Activated CD8-positive, alpha-beta memory T cell treated with anti-CD3 and anti-CD28 coated beads for 24 hours (primary cell): ENCODE measurements around the gene FYN.

Experiments used
- DNase-seq: peaks from one replicate; pipeline ENCODE4 v3.0.0-alpha.2; 2020

Gene FYN

DNA sequence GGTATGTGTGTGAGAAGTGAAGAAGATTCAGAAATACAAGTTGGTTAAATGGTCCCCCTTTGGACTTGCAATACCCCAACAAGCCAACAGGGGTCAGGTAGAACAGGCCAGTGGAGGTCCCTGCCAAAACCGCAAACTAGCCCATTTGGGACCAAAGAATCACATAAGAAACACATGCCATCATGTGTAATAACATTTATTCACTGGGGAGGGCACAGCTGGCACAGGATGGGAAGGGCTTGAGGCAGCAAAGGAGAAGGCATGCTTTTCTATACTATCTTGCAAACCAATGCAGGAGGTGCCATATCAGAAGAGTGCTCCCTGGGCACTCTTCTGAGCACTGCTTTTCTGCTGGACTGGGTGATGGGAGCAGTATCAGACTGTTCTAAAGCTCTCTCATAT is 151.5 kb downstream of the FYN start:
- peak; percentile 73 for DNase-seq

DNA sequence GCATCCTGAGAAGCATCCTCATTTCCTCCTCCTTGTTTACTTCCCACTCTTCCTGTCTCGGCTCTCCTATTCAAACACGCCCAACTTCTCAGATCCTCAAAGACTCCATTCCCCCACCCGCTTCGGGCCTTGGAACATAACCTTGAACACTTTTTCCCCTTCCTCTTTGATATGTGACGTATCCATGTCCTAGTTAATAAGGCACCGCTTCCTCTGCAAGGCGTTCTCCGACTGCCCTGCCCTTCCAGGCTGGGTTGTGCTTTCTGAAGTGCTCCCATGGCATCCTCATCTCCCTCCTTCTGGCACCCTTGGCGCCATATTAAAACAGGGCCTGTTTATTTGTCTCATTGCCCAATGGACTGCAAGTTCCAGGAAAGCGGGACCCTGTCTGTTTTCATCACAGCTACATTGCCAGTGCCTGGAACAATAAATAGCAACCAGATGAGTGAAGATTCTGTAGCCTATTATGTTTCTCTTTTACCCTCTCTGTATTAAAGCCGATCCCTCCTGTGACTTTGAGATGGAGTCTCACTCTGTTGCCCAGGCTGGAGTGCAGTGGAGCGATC is 152.2 kb downstream of the FYN start:
- DNase-seq = peak; percentile 47

DNA sequence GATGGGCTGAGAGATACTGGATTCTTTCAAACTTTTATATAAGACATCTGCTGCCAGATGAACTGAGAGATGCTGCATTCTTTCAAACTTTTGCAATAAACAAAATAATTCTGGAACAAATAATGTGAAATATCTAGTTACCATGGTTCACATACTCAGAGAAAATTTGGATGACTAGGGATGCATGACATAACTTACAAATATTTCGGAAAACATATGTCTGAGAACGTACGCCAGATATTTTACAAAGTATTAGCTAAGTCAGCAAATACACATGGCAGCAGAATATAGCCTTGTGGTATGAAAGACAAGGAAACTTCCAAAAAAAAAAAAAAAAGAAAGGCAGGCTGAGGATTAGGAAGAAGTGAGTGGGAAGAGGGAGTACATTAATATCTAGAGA is 154.3 kb downstream of the FYN start:
- DNase-seq = no peak

DNA sequence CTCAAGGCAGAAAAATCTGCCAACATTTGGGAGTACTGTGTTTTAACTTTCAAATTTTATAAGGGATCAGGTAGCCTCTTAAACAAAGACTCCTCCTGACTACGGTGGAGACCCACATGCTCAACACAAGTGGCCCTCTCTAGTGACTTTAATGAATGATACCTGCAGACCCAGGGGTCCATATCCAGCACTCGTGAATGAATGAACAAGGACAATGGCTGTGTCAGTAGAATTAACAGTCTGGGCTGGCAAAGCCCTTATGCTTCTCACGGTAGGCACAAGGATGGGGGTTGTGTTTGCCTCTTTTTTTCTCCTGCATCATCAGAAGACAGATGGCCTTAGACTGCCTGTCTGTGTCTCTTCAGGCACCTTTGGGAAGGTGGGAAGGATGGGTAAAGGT is 154.9 kb downstream of the FYN start:
- DNase-seq = no peak

DNA sequence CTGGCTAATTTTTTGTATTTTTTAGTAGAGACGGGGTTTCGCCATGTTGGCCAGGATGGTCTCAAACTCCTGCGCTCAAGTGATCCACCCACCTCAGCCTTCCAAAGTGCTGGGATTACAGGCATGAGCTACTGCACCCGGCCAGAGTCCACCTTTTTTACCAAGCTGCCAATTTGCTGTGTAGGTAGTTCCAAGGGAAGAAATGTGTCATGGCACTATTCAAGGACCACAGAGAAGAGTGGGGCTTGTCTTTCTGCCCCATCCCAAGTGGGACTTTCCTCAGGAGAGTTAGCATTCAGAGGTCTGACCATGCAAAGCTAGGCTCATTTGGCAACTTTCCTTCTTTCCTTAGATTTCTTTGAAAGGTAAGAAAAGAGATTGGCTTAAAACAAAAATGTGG is 155.6 kb downstream of the FYN start:
- DNase-seq = no peak

DNA sequence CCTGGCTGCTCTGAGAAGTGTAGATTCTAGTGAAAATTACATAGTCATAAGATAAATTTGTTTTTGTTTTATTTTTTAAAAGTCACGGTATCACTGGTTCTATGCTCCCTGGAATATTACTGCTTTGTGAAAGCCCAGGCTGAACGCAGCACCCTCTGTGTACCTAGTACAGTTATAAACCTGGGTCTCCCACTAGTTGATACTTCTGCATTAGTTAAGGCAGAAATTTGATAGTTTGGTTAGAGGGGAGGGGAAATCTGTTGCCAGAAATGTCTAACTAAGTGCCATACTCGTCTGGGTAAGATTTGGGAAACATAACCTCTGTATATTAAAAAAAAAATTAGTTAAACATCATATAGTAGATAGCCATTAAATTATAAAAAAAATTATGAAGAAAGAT is 156.9 kb downstream of the FYN start:
- no peak for DNase-seq

DNA sequence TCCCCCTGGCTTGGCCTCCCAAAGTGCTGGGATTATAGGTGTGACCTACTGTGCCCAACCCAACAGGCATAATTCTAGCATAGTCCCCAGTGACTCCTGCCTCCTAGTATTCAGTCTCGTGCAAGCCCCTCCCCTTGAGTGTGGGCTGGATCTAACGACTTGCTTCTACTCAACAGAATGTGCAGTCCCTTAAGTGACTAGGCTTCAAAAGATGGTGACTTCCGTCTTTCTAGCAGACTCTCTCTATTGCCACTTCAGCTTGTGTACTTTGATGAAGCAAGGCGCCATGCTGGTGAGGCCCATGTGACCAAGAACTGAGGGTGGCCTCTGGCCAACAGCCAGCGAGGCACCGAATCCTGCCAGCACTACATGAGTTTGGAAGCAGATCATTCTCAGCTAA is 157.9 kb downstream of the FYN start:
- DNase-seq = peak; percentile 59

DNA sequence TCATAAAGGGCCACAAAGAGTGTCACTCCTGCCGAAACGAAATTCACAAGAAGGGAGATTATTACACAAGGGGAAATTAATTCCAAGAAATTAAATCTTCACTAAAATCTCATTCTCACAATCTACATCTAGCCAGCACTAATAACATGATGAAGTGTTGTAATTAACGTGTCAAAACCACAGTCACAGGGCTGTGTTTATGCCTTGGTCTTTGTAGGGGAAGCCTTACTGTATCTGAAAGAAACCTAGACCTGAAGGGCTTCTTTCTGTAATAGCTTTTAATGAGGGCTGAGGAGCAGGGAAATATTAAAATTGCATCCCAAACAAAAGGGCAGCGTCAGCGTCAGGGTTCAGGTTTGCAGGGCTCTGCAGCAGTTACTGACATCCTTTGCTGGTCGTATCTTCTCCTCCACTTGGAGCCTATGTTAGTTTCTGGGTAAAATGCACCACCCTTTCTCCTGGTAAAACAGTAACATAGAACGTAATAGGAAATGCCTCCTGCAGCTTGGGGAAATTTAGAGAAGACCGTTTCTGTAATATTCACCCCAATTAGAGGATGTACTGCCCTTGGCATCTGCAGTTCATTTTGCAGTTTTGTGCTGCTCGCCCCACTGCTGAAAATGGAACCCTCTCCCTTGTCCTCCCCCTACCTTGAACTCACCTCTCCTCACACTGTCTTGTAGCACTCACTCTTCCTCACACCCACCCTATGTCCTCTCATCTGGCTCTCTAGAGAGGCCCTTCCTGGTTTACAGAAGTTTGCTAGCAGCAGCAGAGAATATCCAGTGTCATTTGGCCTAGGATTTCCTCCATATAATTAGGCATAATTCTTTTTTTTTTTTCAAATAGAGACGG is 158.6 kb downstream of the FYN start:
- DNase-seq = peak; percentile 54

DNA sequence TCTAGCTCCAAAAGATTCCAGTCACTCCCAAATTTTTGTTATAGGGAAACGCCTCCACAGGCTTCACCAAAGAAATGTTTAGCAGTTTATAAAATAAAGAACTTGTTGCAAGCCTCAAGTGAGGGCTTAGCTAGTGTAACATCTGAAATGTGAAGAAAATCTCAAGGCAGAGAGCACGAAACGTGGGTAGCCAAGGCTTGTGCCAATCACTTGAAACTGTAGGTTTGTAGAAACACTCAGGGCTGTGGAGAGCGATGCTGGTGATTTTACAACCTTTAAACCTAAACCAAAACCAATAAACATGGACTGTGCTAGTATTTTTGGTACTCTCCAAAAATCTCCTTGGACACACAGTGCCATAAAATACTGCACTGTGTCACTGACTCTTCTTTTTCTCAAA is 159.4 kb downstream of the FYN start:
- DNase-seq = peak; percentile 54

DNA sequence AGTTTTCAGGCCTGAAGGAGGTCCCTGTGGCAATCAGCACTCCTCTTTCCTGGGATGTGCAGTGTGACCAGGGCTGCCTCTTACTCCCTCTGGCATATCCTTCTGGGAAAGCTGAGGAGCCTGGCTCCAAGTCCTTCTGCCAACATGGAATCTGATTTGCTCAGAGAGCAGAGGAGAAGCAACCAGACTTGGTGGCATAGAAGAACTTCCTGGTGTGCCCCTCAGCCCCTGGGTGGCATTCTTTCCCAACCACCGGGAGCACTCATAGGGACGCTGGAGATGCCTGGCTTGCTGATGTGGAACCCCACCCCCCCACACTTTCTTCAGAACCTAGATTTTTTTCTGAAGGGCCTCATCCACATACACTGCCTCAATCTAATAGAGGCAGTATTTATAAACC is 160.0 kb downstream of the FYN start:
- DNase-seq = peak; percentile 56

DNA sequence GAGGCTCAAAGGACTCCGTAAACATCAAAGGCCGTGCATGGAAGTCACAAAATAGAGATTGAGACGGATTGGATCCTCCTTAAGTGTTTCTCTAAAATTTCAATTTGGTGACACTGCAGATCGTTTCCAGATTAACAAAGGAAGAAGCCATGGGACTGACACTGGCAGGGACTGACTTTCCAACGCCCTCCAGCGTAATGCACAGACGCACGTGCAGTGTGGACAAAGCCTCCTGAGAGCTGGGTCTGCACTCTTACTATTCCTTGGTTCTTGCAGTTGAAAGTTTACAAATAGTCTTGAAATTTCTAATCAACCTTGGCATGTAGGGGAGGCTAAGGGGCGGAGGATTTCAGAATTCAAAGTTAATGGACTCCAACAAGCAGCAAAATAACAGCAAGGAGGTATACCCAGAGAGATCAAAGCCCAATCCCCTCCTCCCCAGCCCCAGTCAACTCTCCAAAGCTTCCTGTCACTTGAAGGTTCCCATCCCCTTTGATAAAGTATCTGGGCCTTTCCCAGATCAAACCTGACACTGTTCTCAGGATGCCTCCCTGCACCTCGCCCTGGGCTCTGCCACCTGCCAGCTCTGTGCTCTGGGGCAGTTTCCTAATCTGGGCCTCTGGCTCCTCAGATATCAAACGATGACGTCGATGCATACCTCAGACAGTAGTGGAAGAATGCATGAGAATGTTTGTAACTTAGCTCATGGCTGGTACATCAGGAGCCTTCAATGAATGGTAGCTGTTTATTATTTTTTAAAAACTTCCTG is 161.1 kb downstream of the FYN start:
- DNase-seq = peak; percentile 53

DNA sequence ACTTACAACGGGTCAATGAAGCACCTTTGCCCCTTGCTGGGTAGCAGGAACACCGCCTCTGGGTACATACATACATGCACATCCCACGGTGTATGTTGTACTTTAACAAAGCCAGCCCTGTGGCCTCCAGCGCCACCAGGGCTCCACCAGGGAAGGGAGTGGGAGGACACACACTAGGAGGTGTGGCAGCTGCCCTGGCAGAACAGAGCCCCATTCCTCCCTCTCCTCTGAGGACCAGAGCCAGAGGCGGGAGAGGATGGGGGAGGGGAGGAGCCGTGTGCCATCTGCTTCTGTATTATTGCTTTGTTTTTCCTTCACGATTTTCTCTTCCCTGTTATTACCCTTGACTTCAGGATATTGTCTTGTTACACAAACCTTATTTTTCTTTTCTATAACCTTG is 161.8 kb downstream of the FYN start:
- DNase-seq = peak; percentile 60

DNA sequence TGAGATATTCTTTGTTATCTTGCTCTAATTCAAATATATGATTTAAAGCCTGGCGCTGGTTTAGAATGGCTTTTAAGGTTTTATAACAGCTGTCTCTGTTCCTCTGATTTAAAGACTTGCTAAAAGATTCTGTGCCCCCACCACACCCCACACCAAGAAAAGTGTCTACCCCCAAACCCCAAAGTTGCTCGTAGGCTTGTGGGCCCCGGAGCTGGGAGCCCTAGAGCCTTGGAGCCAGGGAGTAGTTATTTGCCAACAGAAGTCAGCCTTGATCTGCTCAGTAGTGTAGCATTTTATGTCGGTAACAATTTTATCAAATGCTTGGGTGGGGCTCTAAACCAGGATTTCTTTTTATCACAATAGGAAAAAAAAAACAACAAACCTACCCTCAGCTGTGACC is 162.3 kb downstream of the FYN start:
- DNase-seq = peak; percentile 56

DNA sequence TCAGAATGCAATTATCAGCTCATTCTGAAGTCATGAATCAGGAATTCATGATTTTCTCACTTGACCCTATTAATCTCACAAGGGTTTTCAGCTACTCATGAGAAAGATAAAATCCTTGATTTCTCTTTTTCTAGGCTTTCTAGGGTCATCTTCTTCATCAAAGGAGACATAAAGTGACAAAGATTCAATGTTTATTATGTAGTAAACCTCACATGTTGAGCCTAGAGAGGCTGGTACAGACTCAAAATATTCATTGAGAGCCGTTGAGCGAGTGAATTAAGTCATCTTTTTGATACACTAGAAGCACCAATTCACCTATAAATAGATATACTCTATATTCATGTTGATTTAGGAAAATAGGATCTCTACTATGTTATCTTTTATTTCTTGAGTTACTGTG is 162.8 kb downstream of the FYN start:
- no peak for DNase-seq

DNA sequence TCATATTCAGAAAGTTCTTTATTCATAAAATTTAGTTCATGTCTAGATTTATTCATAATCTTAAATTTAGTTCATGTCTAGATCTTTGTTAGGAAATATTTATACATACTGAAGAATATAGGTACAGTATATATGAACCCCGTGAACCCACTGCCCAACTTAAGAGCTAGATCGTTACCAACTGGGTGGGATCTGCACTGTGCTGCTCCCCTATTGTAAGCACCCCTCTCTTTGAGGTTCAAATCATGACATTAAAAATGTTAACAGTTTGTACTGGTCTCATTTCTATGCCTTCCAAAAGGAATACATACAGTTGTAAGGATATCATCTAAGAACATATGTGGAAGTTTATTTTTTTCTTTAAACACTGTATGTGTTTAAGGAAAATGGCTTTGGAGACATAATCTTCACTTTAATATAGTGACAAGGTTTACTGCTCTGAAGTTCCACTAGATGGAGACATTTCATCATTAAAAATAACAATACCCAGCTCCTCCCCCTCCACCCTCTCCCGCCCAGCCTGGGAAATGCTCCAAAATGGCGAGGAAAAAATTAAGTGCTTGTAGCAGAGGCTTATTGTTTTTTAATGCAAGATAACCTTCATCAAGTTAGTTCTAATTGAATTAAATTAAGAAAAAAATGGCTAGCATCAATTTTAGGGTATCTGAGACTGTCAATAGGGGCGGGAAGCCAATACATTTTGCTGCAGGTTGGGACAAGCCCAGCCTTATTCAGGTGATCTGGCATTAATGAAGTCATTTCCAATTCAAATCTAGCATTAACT is 163.4 kb downstream of the FYN start:
- DNase-seq = peak; percentile 68

DNA sequence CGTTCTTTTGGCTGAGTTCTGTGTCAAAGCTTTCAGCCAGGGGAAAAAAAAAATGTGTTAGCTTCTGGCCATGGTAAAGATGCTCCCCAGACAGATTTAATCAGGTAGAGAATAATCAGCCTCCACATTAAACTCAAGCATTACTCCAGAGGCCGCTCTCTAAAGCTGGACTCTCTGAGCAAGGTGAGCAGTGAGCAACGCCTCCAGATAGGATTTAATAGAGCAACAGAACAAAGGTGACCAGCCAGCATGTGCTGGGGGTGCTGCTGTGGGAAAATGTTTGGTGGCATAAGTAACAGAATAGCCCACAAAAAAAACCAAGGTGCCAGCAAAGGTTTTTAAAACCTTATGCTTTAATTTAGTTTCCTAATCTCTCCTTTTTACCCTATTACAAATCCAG is 164.1 kb downstream of the FYN start:
- peak; percentile 38 for DNase-seq

DNA sequence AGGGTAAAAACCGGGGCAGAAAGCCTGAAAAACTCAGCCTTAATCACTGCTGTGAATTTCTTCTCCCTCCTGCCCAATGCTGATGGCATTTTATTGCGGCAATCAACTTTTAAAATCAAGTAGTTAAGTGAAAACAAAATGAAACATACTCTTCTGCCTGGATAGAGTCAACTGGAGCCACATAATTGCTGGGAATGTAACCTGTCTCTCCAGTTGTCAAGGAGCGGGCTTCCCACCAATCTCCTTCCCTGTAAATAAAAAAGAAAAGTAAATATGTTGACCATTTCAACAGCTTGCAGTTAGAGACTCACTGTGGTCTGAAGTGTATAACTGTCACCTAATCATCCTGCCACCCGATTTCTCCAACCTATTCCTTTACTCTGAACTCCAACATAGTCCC is 165.5 kb downstream of the FYN start:
- DNase-seq = no peak

DNA sequence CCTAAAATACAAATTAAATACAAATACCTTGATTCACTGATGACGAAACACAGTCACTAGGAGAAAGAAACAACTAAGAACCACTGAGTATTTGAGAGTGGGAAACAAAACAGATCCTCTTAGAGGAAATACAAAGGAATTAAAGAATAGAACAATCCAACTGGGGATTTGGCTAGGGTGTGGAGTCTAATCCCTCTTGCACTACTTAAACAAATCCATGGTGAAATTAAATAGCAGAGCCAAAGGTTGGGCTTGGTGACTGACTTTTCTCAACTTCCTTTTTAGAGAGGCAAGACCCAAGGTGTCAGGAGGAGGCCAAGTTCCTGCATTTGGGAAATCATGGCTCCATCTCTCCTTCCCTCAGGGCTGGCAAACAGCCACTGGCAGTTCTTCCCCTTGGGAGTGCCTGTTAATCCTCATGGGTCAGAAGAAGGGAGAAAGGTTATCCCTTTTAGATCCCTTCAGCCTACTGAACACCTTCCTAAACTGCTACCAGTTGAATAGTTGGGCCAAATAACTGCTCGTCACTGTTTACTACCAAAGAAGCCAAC is 166.3 kb downstream of the FYN start:
- peak; percentile 51 for DNase-seq

DNA sequence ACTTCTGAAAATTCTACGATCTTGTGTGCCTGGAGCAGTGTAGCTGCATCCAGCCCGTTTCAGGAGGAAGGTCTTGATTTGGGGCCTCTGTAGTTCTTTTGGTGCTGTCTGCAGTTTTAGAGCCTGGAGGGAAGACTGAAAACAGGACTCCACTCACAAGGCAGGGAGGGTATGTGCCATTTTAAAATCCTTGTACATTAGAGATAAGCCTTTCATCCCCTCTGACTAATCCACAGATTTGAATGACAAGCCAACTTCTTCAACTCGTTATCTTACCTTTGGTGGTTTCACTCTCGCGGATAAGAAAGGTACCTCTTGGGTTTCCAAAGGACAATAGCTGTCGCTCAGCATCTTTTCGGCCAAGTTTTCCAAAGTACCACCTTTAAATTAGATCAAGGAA is 169.5 kb downstream of the FYN start:
- no peak for DNase-seq

DNA sequence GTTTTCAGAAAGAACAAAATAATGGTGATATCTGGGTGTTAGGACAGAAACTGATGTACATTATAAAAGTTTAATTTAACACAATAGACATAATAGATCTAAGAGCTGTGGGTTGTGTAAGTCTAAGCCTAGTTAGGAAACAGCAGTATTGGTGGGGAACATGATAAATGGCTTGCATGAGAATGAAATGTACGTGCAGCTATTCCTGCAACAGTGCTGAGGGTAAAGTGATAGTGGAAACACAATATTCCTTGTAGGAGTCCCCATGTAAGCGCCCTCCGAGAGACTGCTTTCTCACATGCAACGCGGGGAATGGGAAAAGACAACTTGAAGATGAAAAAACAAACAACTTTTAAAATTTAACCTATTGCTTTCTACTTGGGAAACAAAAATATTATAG is 171.0 kb downstream of the FYN start:
- no peak for DNase-seq

DNA sequence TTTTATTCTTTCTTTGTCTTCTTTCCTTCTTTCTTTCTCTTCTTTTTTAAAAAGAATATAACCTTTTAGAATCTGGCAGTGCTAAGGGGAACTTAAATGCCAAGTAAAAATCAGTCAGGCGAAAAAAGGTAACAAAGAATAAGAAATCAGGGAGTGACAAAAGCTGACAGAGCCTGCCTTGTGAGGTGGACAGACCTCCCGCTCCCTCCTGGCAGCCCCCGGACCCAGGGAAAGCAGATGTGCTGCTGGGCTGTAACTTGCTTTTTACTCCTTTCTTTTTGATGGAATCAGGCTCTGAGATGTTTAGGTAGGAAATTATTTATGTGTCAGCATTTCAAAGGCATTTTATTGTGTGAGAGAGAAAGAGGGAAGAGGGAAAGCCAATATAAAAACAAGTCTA is 172.1 kb downstream of the FYN start:
- DNase-seq = no peak

DNA sequence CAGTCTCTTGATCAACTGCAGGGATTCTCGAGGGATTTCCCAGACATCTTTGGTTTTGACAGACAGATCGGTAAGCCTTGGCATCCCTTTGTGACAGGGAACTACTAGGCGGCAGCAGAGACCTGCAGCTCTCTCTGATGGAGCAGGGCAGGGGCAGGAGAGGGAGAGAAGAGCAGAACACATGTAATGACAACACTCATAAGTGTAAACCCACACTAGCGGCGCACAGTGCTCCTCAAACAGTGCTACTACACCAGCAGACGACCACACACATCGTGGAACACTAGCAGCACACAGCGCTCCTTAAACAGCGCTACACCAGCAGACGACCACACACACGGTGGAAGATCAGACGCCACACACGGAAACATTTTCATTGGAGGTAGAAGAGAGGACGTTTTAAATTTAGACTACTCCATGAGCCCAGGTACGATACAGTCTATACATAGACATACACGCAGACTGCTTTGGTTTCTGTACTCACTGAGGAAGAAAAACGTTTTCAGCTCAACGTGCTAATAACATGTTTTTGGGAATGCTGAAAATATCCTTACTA is 173.0 kb downstream of the FYN start:
- DNase-seq = no peak

DNA sequence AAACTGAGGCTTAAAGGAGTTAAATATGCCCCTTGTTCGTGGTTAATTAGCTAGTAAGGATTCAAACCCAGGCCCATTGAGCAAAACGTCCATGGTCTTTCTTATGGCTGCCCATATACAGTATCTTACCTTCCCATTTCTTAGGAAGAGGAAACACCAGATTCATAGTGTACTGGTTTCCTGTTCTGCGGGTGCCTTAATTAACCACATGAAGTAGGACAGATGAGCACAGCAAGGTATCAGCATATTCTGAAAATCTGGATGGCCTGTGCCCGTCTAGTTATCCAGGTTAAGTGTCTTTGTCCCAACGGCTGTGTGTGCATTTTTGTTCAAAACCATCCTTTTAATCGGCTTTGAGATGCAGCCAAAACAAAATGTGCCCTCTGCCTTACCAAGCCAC is 174.1 kb downstream of the FYN start:
- no peak for DNase-seq
